Thyroid gland (tissue), 4 donors: Measurements from ENCODE around the gene MGAT5.

ENCODE experiments used
- POLR2A ChIP-seq, 2 donors: fragments of 450-650 bp; IDR thresholded peaks; one replicate each; pipeline ENCODE4 v1.6.1; 2017; ENCODE audit warnings: antibody characterized with exemption in 2 of 2, mild to moderate bottlenecking in 2 of 2, moderate library complexity in 1 of 2
- TF ChIP-seq, protein P1 (sequence below), 6 experiments: fragments of 200-600 bp in 3 of 6; fragments of 450-650 bp in 3 of 6; sonication (generic) in 3 of 6; IDR thresholded peaks; one replicate each; pipeline ENCODE4 v1.5.1; 2016 to 2019; ENCODE audit warnings: antibody characterized with exemption in 6 of 6, mild to moderate bottlenecking in 2 of 6, inconsistent platforms in 1 of 6, moderate library complexity in 1 of 6

DNA sequence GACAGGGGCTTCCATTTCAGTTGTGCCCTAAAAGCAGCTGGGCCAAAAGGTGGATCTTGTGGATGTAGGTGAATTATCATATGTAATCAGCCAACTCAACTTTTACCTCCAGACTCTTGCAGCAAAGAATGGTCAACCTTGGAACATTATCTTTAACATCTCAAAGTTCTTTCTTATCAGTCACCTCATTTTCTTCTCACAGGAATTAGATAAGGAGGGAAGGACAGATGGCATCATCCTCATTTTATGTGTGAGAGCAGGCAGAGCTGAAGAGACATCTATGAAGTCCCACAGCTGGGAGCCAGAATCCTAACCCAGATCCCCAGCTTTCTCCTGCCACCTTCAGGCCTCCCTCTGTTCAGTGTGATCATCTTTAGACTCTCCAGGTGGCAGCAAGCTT lies 182.1 kb downstream of the MGAT5 start:
- TF ChIP-seq, protein P1, sequence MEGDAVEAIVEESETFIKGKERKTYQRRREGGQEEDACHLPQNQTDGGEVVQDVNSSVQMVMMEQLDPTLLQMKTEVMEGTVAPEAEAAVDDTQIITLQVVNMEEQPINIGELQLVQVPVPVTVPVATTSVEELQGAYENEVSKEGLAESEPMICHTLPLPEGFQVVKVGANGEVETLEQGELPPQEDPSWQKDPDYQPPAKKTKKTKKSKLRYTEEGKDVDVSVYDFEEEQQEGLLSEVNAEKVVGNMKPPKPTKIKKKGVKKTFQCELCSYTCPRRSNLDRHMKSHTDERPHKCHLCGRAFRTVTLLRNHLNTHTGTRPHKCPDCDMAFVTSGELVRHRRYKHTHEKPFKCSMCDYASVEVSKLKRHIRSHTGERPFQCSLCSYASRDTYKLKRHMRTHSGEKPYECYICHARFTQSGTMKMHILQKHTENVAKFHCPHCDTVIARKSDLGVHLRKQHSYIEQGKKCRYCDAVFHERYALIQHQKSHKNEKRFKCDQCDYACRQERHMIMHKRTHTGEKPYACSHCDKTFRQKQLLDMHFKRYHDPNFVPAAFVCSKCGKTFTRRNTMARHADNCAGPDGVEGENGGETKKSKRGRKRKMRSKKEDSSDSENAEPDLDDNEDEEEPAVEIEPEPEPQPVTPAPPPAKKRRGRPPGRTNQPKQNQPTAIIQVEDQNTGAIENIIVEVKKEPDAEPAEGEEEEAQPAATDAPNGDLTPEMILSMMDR (IDR thresholded peaks at IDR 0.05) = no peak
- no peak for TF ChIP-seq POLR2A (IDR thresholded peaks at IDR 0.05)
